HEK293T (cell line): Measurements from ENCODE around the gene CAMK2B.

Source experiments
- CTCF ChIA-PET: fragments of 350-600 bp; formaldehyde crosslinking; extraction: SDS; loops from one replicate; lab custom pipeline; 2021; ENCODE audit warnings: antibody characterized with exemption, inconsistent platforms; lab: Yijun Ruan, JAX
- POLR2A ChIA-PET: fragments of 350-600 bp; formaldehyde crosslinking; extraction: SDS; loops from one replicate; lab custom pipeline; 2020; ENCODE audit warnings: antibody characterized with exemption, inconsistent platforms; lab: Yijun Ruan, JAX
- DNase-seq: peaks from one replicate; pipeline ENCODE4 v3.0.0; 2012; ENCODE audit warnings: mixed read lengths; ENCODE audit errors: extremely low spot score
- ARNT ChIP-seq: fragments of 450-650 bp; IDR thresholded peaks from 2 replicates; pipeline ENCODE4 v1.6.1; 2017; ENCODE audit warnings: mild to moderate bottlenecking
- BHLHE40 ChIP-seq: fragments of 450-650 bp; IDR thresholded peaks from 2 replicates; pipeline ENCODE4 v1.6.1; 2016; ENCODE audit warnings: mild to moderate bottlenecking, moderate library complexity, borderline replicate concordance
- CTBP1 ChIP-seq: fragments of 450-650 bp; IDR thresholded peaks from 2 replicates; pipeline ENCODE4 v1.6.1; 2016; ENCODE audit warnings: borderline replicate concordance
- ELF4 ChIP-seq: fragments of 450-650 bp; IDR thresholded peaks from 2 replicates; pipeline ENCODE4 v1.6.1; 2017; ENCODE audit warnings: antibody characterized with exemption
- FOXA1 ChIP-seq: fragments of 450-650 bp; IDR thresholded peaks from 2 replicates; pipeline ENCODE4 v1.6.1; 2016; ENCODE audit warnings: mild to moderate bottlenecking
- FOXK2 ChIP-seq: fragments of 450-650 bp; IDR thresholded peaks from 2 replicates; pipeline ENCODE4 v1.6.1; 2016; ENCODE audit warnings: mild to moderate bottlenecking
- FOXM1 ChIP-seq: fragments of 450-650 bp; IDR thresholded peaks from 2 replicates; pipeline ENCODE4 v1.6.1; 2017; ENCODE audit warnings: mild to moderate bottlenecking, borderline replicate concordance
- HDGF ChIP-seq: fragments of 450-650 bp; IDR thresholded peaks from 2 replicates; pipeline ENCODE4 v1.6.1; 2017; ENCODE audit warnings: antibody characterized with exemption, borderline replicate concordance
- L3MBTL2 ChIP-seq: fragments of 450-650 bp; conservative IDR thresholded peaks from 2 replicates; pipeline ENCODE4 v1.6.1; 2016; ENCODE audit warnings: mild to moderate bottlenecking
- LEF1 ChIP-seq: fragments of 450-650 bp; IDR thresholded peaks from 2 replicates; pipeline ENCODE4 v1.6.1; 2017; ENCODE audit warnings: mild to moderate bottlenecking, borderline replicate concordance
- NFRKB ChIP-seq: fragments of 450-650 bp; IDR thresholded peaks from 2 replicates; pipeline ENCODE4 v1.6.1; 2016; ENCODE audit warnings: mild to moderate bottlenecking, moderate library complexity
- SP1 ChIP-seq: fragments of 450-650 bp; IDR thresholded peaks from 2 replicates; pipeline ENCODE4 v1.6.1; 2017
- SUZ12 ChIP-seq: fragments of 450-650 bp; IDR thresholded peaks from 2 replicates; pipeline ENCODE4 v1.6.1; 2016; ENCODE audit warnings: mild to moderate bottlenecking
- TARDBP ChIP-seq: fragments of 450-650 bp; IDR thresholded peaks from 2 replicates; pipeline ENCODE4 v1.6.1; 2016
- ZNF384 ChIP-seq: fragments of 450-650 bp; IDR thresholded peaks from 2 replicates; pipeline ENCODE4 v1.6.1; 2016
- TF ChIP-seq, protein P1 (sequence below): fragments of 450-650 bp; IDR thresholded peaks from 2 replicates; pipeline ENCODE4 v1.6.1; 2016

The CAMK2B gene

DNA sequence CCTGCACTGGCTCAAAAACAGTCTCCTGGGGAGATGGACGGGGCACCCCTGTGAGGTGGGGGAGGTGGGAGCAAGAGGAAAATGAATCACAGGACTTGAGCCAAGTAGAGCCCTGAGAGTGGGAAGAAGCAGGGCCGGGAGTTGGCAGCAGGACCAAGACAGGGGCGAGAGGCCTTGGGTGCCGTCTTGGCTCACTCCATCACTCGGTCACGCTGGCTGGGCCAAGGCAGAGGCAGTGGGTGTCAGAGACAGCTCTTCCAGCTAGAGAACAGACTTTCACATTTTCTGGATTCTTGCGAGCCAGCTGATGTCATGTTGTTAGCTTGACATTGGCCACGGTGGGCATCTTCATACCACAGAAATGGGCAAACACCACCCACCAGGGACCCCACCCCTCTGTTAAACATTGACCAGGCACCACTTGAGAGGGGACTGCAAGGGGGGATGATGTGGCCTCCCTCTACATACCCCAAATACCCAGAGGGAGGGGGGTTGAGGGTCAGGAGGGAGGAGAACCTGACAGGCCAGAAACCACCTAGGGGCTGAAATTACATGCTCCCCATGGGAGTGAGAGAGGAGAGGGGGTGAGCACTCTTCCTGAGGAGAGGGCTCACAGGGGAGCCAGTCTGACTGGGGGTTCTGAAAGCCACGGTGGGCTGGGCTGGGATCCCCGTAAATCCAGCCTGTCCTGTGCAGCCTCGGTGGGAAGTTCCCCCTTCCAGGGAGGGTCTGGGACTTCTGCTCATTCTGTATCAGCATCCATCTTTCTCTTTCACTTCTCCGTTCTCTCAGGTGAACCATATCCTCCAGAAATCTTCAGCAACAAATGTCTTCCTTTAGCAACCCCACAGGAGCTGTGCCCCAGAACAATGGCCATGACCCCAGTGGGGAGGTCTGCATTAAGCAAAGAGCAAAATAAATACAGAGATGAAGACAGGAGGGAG, 19.6 kb downstream of the CAMK2B start:
- ChIA-PET CTCF (no interaction called here), POLR2A (no interaction called here)
- no peak for TF ChIP-seq NFRKB
- no peak for TF ChIP-seq FOXK2
- TF ChIP-seq TARDBP, result no peak
- no peak for TF ChIP-seq FOXA1
- no peak for TF ChIP-seq LEF1
- no peak for TF ChIP-seq BHLHE40
- TF ChIP-seq SUZ12, result no peak
- TF ChIP-seq FOXM1, result no peak
- TF ChIP-seq ELF4, result no peak
- TF ChIP-seq, protein P1, sequence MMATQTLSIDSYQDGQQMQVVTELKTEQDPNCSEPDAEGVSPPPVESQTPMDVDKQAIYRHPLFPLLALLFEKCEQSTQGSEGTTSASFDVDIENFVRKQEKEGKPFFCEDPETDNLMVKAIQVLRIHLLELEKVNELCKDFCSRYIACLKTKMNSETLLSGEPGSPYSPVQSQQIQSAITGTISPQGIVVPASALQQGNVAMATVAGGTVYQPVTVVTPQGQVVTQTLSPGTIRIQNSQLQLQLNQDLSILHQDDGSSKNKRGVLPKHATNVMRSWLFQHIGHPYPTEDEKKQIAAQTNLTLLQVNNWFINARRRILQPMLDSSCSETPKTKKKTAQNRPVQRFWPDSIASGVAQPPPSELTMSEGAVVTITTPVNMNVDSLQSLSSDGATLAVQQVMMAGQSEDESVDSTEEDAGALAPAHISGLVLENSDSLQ, result no peak
- TF ChIP-seq ARNT, result no peak
- no peak for TF ChIP-seq ZNF384
- no peak for TF ChIP-seq L3MBTL2
- TF ChIP-seq SP1, result no peak
- DNase-seq, result no peak

DNA sequence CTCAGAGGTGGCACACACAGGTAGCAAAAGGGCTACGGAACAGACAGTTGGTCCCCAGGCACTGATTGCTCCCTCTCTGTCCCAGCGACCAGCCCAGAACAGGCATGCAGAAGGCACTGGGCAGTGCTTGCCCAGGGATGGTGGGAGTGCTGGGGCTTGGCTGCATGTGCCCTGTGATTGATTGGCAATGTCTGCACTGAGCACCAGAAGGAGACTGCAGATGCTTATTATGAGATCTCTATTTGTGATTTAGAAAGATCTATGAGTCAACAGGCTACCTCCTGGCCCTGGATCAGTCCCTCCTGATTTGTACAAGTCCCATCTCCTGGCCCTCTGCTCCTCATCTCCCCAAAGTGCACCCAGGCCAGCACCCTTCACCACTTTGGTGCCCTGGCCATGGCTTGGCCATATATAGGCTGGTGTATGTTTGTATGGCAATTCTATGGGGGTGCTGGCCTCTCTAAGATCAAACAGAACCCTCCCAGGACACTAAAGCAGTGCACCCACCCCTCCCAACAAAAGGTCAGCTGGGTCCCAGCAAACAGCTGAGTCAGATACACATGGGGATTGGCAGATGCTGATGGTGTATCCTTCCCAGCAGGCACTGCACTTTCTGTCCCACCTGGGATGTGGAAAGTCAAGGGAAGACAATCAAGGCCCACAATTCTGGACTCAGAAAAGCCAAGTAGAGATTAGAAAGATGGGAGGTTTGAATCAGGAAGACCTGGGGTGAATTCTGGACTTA, 30.9 kb downstream of the CAMK2B start:
- TF ChIP-seq HDGF (no peak), TARDBP (no peak), SUZ12 (no peak), ELF4 (no peak), CTBP1 (no peak), ARNT (no peak), FOXM1 (no peak), L3MBTL2 (no peak), BHLHE40 (no peak), ZNF384 (no peak), FOXK2 (no peak), FOXA1 (no peak)
- TF ChIP-seq, protein P1, result no peak
- POLR2A ChIA-PET, result no interaction called here
- no peak for DNase-seq
- CTCF ChIA-PET, result no interaction called here

DNA sequence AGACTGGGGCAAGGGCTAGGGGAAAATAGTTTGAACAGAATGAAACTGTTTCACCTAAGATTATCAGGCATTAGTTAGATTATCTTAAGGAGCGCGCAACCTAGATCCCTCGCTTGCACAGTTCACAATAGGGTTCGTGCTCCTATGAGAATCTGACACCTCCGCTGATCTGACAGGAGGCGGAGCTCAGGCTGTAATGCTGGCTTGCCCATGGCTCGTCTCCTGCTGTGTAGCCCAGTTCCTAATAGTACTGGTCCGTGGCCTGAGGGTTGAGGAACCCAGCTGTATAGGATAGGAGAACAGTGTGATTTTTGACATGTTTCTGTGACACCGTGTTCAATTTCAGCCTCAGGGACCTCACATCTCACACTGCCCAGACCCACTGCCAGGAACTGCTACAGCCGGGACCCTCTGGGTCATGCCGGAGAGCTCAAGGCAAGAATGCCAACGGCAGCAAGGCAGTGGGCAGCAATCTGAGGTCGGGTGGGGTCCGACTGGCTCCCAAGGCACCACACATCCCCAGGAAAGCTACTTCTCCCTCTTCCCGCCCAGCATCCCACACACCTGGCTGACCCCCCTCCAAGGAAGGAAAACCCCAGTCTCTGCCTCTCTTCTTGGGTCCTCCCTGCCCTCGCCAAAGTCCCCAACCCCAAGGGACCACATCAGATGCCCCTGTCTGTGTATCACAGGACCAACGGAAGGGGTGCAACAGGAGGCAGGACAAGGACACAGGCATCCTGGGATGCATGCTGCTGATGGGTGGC, 31.7 kb downstream of the CAMK2B start:
- no peak for DNase-seq
- ChIA-PET CTCF (no interaction called here), POLR2A (no interaction called here)
- no peak for TF ChIP-seq ARNT
- TF ChIP-seq FOXK2, result no peak
- TF ChIP-seq, protein P1, result no peak
- no peak for TF ChIP-seq ZNF384
- no peak for TF ChIP-seq CTBP1
- no peak for TF ChIP-seq LEF1
- no peak for TF ChIP-seq BHLHE40
- TF ChIP-seq FOXM1, result no peak
- no peak for TF ChIP-seq L3MBTL2
- no peak for TF ChIP-seq HDGF
- no peak for TF ChIP-seq TARDBP
- no peak for TF ChIP-seq FOXA1
- no peak for TF ChIP-seq NFRKB

DNA sequence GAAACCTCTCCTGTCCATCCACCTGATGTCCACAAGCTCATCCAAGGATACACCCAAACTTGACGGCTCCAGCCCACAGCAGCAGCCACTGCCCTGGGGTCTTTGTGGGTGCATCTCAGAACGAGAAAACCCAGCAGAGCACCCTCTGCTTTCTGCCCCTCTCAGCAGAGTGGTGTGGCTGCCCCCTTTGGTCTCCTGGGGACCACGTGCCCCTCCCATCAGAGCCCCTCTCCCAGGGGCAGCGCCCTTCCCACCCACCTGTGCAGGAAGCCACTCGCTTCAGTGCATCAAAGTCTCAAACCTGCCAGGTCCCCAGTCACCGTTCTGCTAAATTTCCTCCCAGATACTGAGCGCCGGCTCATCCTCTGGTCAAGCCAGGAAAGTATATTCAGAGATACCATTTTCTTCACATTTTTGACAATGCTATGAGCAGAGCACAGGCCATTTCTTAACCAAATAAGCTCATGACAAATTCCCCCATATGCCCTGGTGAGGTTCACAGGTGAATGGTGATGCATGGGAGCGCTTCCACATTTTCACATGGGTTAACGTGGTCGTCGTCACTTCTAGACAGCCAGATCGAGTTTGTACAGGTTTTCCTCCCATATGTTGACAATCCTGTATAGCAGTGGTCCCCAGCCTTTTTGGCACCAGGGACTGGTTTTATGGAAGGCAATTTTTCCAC, 32.4 kb downstream of the CAMK2B start:
- TF ChIP-seq NFRKB (no peak), SP1 (no peak), L3MBTL2 (no peak), HDGF (no peak), ARNT (no peak), CTBP1 (no peak), TARDBP (no peak), FOXM1 (no peak), LEF1 (no peak), BHLHE40 (no peak), FOXK2 (no peak), ZNF384 (no peak), SUZ12 (no peak), ELF4 (no peak), FOXA1 (no peak)
- TF ChIP-seq, protein P1, result no peak
- DNase-seq, result no peak
- ChIA-PET POLR2A (no interaction called here), CTCF (no interaction called here)
